GM21717 (cell line): ENCODE results near the gene LPIN3.

Experiments used
- ATAC-seq: cut with Tn5 transposase; IDR thresholded peaks from one replicate; pipeline ENCODE4 v1.9.1; 2021; ENCODE audit warnings: mild to moderate bottlenecking, moderate library complexity; ENCODE audit not compliant: unreplicated experiment

The LPIN3 gene

DNA sequence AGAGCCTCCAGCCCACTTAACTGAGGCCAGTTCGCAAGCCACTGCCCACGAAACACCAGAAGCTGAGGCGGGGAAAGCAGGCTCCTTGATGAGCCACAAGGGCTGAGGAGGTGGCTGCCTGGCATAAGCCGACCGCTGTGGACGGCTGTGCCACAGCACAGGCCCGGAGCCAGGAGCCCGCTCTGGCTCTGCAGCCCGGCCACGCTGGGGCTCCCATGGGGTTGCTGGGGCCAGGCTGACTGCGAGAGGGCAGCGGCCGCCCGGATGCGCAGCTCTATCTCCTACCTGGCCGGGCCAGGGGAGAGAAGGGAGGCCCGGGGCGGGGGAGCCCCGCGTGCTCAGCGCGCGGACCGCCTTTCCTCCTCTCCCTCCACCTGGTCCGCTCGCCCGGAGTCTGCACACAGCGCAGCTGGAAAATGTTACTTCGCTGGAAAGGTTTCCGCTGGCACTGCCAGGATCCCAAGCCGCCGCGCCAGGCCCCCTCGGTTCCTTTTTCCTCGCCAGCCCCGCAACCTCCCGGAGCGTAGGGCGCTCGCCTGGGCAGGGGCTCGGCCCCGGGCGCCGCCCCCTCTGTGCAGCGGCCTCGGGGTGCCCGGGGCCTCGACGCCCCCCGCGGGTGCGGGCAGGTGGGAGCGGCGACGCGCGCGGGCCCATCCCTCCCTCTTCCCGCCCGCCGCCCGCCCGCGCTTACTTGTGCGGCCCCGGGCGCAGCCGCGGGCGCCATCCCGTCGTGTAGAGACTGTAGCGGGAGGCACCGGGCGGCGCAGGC lies 25.3 kb downstream of the LPIN3 start:
- no peak for ATAC-seq

DNA sequence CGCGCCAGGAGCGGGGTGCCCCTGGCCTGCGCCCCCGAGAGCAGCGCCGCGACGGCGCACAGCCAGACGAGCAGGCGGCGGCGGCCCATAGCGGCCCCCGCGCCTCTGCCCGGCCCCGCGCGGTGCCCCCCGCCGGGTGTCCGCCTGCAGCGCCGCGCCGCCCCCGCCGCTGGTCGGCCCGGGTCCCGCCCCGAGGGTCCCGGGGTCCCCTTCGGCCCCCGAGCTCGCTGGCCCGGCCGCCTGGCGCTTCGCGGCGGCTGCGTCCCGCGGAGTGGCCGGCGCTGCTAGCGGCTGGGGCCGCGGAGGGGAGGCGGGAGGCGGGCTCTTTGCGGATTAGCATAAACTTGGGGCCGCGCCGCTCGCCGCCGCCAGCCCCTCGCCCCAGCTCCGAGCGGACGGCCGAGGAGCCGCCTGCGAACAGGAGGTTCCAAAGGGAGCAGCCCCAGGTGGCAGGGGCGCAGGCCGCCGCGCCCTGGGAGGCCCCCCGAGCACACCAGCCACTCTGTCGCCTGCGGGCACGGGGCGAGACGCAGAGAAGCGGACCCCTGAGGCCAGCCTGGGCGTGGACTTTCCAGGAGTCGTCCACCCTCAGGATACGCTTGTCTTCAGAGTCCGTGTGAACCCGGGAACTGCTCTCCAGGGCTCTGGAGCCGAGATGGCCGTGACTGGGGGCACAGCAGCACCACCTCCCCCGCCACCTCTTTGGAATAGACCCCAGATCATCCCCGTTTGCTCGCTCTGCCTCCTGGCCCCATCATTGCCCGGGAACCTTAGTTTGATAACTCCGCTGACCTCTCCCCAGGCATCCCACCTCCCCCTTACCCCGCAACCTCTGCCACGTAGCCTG lies 26.1 kb downstream of the LPIN3 start, which contains the start of gene EMILIN3:
EMILIN3 (minus strand) TSS at position 273 of the 847 bp plus-strand sequence; CDS start at position 89, 184 bp downstream.
- no peak for ATAC-seq

DNA sequence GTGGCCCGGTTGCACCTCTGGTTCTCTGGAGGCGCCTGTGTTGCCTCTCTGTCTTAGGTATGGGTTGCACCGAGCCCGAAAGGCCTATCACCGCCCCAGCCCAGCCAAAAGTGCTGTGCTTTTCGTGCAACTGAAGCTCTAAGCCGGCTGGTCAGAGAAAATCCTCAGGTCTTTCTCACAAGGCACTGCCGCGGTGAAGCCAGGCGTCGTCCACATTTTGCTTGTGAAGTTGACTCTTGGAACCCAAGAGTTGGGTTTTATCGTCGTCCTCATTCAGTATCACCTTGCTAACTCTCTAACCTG lies 26.7 kb downstream of the LPIN3 start:
- no peak for ATAC-seq

DNA sequence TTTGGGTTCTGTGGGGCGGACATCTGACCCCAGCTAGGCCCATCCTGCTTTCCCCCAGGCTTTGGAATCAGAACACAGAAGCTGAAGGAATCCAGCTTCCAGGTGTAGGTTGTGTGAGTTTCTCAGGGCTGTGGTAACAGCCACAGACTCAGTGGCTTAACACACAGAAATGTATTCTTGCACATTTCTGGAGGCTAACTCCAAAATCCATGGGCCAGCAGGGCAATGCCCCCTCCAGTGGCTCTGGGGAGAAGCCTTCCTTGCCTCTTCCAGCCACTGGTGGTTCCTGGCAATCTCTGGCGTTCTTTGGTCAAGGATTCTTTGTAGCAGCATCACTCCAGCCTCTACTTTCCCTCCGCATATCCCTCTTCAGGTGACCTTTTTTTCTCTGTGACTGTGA lies 27.3 kb downstream of the LPIN3 start:
- ATAC-seq = no peak

DNA sequence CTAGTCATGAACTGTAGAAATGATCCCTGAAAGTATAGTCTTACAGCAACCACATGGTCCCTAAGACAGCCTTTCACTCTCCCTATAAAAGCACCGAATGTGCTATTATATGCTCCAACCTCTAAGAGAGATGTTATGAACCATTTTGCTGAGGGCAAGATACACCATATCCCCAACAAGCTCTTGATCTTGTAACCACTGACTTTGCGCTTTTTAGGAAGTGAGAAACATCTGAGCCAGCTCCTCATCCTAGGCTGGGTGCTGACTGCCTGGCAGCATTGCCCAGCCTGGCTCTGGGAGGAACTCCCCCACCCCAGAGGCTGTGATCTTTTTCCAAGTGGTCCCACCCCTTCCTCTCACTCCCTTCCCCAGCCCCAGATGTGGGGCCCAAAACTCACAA lies 29.1 kb downstream of the LPIN3 start:
- ATAC-seq = no peak

DNA sequence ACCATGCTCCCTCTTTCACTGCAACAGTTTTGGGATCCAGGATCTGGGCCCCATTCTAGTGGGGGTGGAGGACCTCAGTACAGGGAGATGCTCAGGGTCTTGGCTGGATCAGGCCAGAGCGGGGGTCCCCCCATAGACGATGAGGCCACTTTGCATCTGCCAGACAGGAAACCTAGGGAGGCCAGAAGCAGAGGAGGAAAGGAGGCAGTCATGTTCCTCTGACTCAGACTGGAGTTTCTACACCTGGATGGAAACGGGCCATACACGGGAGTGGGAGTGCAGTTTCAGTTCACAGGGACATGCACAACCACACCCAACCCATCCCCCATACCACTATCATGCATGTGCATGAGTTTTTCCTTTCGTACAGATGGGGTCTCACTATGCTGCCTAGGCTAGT lies 29.6 kb downstream of the LPIN3 start:
- no peak for ATAC-seq

DNA sequence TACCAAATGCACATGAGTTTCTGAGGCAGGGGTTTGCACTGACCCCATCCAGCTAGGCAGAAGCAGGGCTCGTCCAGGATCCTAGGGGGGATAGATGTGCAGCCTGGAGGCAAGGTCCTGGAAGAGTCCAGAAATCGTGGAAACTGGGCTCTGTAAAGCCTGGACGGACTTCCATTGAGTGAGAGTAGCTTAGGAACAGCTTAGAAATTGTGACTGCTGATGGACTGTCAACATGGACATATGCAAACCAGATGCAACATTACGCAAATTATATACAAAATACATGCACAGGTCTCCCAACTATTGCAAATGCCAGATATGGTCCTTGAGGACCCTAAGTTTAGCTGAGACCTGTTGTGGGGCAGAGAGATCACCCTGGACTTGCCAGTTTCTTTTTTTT lies 30.8 kb downstream of the LPIN3 start:
- ATAC-seq = no peak

DNA sequence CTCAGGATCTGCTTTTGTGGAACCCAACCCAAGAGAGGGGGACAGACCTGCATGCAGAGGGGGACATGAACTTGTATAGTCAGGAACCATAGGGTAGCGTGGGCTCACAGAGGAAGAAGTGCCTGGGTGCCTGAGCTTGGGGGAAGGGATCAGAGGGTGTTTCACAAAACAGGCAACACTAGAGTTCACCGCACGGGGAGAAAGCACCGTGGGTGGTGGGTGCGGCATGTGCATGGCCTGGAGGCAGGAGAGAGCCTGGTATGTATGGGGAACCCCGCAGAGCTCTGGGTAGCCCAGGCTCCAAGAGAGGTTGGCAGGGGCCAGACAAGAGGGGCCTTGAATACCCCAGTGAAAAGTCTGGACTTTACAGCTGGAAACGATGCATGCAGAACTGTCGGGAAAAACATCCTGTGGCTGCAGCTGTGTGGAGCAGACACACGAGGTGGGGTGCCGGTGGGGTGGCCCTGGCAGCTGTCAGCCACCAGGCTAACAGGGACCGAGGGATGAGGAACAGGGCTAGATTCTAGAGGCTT lies 32.7 kb downstream of the LPIN3 start:
- ATAC-seq = no peak

DNA sequence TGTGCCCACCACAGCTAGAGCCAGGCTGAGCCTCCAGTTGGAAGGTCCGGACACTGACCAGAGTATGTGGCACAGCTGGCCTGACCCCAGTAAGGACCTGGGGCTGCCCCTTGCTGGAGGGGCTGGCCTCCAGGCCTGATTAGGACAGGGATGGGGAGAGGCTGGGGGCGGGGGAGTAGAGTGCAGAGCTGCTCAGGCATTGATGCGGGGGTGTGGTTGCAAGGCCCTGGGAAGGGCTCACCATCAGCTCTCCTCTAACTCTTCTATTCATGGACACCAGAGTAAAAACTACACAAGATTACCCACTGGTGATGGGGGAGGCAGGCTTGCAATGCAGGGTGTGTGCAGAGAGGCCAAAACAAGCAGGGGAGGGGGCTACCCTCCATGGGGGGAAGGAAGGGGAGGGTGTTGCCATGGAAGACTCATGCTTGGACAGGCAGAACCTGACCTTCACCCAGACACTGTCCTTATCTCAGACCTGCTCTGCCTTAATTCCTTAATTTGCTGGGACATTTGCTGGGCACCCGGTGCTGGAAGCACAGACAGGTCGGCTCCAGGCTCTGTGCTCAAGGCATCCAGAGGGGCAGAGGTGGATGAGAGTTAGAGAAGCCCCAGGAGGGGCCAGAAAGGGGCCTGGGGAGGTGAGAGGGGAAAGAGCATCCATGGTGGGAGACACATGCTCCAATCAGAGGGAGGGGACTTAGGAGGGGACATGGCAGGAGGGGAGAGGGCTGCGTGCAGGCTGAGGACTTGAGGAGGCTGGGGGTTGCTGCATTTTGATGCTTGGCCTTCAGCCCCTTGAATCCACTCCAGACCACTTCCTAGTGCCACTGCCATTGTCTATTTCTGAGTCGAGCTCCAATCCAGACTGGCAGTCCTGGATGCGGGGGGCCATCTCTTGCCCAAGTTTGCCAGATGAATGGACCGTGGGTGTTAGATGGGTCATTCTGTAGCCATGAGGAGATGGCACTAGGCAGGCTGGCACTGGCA lies 33.6 kb downstream of the LPIN3 start:
- no peak for ATAC-seq

DNA sequence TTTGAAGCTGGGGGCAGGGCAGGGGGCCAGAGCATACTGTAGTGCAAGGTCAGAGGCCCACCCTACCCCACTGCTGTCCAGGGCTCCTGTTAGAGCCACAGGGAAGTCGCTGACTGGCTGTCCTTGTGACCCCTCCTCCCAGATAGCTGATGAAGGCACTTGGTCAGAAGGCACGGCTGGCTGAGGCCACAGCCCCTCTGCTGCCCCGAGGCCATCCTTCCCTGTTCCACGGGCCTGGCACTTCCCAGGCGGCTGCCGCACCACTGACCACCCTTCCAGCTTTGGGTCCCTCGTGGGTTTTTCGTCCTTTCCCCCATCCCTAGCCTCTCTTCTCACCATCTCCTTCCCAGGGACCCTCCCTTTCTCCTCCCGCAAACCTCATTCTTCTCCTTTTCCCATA lies 35.2 kb downstream of the LPIN3 start:
- no peak for ATAC-seq

DNA sequence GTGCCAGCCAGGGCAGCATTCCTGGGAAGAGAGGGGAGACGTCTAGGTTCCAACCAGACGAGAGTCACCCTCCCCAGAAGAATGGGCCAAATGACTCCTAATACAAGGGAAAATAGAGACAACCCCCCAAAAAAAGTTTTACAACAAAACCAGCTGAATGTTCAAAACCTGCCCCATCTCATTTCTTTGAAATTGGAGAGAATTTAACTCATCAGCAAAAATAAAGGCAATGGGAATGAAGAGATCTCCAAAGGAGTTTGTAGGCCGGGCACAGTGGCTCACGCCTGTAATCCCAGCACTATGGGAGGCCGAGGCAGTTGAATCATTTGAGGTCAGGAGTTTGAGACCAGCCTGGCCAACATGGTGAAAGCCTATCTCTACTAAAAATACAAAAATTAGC lies 35.7 kb downstream of the LPIN3 start:
- no peak for ATAC-seq

DNA sequence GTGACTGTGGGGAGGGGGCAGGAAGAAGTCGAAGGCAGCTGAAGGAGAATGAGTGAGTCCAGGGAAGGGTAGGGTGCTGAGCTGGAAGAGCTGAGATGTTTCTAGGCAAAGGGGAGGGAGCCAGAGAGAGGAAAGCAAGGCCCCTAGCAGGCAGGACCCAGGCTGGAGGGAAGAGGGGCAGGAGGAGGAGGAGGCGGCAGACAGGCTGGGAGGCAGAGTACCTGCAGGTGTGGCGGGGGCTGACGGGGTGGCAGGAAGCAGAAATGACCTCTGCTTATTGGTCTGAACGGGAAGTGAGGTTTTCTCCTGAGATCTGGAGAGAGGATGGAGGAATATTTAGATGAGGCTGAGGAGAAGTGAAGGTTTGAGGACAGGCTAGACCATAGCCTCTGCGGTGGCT lies 36.7 kb downstream of the LPIN3 start:
- no peak for ATAC-seq

DNA sequence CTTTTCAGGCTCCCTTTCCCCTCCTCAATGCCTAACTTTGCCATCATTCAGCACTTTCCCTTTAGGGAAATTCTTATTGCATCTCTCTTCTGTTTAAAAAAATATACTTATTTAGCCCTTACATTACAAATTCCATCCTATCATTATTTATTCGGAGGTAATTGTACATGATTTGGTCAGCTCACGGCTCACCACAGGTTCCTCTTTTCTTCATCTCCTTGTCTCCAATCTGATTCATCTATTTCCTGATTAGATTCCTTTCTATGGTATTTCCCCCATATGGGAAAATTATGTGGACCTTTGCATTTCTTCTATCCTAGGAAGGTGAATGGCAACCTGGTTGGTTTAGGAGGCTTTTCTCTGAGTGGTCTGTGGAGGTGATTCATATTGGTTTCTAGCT lies 38.9 kb downstream of the LPIN3 start:
- no peak for ATAC-seq

DNA sequence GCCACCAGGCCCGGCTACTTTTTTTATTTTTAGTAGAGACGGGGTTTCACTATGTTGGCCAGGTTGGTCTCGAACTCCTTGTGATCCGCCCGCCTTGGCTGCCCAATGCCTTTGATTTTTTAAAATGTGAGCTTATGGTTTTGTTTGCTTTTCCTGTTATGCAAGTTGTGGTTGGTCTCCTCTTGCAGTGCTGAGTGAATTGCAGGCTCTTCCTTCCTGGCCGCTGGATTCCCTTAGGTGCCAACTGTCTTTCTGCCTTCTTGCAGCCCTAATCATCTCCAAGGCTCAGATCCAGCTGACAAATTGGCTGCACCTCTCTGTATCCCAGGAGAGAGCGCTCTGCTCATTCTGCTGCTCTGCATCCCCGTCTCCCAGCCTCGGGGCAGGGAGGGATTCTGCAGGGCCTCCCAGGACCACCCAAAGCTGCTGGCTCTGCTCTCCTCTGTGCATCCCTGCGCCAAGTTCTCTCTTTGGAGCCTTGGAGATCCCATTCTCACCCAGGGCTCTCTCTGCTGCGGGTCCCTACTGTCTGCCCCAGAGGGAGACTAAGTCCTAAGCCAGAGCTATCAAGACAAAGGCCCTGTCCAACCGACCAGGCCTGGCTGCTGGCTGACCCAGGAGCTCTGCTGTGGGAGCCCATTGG lies 40.1 kb downstream of the LPIN3 start:
- ATAC-seq = no peak

DNA sequence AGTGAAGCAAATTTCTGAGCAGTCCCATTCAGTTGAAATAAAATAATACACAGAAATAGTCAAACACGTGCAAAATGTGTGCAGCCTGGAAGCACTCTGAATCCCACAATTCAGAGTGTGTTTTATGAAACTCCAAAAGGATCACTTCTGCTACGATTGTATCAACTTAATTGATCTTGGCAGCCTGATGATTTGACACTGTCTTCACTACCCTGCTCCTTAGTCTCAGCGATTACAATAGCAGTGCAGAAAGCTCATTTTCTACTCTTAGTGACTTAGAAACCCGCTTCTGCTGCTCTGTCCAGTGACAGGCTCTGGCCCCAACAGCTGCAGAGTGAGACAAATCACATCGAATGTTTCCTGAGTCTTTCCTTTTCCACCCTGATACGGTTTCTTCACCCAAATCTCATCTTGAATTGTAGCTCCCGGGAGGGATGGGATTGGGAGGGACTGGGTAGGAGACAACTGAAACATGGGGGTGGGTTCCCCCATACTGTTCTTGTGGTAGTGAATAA lies 42.2 kb downstream of the LPIN3 start:
- no peak for ATAC-seq

DNA sequence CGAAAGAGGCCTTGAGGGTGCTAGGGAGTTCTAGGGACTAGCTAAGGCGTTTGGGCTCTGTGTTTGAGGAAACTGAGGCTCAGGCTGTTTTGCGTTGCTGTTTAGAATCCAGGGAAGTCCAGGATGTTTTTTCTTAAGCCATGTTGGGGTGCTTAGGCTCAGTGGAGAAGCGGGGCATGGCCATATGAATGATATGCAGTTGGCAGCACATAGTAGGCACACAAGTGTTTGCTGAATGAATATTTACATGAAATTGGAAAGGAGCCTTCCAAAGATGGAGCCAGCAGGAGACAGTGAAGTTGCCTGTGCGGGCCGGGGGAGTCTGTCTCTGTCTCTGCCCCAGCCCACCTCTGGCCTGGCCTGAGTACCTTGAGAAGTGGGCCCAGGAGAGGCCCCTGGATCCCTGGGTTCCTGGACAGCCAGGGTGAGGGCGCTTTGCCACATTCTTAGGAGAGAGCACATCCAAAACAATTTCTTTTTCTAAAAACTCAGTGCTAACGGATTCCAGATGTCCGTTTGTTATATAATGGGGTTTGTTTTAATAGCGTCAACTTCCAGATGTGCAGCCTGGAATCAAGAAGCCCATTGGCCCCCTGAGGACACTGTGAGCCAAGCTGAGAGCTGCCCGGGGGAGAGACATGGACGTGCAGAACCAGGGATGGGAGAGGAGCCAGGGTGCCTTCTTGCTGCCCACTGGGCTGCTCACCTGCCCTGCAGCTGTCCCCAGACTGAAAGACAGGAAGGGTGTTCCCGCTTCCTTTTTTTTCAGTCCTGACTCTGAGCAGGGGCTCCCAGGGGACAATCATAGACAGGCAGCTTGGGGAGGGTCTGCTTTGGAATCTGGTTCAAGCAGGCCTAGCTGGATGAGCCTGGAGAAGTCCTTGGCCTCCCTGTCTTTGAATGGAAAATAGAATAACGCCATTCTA lies 46.1 kb downstream of the LPIN3 start:
- ATAC-seq = no peak

DNA sequence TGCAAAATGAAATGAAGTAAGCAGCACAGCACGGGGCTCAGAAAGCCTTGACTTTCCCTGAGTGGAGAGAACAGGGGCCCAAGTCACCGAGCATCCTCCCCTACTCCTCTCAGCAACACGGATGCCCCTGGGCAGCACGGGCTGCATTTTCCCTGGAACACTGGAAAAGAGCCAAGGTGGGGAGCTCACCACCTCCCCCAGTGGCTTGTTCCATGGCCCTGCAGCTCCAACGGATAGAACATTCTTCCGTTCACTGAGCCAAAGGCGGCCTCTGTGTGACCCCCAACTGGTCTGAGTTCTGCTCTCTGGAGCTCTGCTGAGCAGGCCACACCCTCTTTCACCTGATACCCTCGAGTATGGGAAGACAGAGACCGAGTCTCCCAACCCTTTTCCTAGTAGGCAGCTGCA lies 46.8 kb downstream of the LPIN3 start:
- no peak for ATAC-seq

DNA sequence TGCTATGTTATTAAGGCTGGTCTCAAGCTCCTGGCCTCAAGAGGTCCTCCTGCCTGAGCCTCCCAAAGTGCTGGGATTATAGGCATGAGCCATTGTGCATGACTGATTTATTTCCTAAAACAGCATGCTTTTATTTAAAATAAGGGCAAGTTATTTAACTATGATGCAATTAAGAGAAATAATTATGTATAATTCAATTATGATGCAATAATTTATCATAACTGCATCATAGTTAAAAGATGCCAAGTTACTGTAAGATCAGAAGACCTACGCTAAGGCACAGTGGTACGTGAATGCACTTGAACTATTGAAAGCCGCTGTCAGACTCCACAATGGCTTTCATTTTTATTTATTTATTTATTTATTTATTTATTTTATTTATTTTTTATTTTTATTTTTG lies 50.3 kb downstream of the LPIN3 start:
- ATAC-seq = no peak

DNA sequence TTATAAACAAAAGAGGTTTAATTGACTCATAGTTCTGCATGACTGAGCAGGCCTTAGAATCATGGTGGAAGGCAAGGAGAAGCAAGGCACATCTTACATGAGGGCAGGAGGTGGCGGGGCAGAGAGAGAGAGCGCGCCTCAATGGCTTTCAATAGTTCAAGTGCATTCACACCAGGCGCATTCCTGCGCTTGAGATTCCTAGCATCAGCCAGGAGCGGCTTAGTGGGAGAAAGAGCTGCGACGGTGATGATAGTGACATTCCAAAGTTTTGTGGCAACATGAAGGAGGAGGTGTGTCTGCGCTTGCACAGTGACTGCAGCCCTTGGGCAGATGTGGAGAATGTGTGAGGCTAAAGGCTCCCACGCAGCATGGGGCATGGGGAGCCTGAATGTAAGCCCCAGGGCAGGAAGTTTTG lies 51.0 kb downstream of the LPIN3 start:
- ATAC-seq = no peak
